22Rv1 (cell line): ENCODE results near the gene BMPR2.

Experiments
- ZFX ChIP-seq: fragments of 450-650 bp; IDR thresholded peaks from 2 replicates; pipeline ENCODE4 v1.6.1; 2017; ENCODE audit warnings: antibody characterized with exemption, borderline replicate concordance
- TF ChIP-seq, protein P1 (sequence below): fragments of 450-650 bp; IDR thresholded peaks from 2 replicates; pipeline ENCODE4 v1.5.1; 2017; ENCODE audit warnings: mild to moderate bottlenecking

- TF ChIP-seq, protein P1, sequence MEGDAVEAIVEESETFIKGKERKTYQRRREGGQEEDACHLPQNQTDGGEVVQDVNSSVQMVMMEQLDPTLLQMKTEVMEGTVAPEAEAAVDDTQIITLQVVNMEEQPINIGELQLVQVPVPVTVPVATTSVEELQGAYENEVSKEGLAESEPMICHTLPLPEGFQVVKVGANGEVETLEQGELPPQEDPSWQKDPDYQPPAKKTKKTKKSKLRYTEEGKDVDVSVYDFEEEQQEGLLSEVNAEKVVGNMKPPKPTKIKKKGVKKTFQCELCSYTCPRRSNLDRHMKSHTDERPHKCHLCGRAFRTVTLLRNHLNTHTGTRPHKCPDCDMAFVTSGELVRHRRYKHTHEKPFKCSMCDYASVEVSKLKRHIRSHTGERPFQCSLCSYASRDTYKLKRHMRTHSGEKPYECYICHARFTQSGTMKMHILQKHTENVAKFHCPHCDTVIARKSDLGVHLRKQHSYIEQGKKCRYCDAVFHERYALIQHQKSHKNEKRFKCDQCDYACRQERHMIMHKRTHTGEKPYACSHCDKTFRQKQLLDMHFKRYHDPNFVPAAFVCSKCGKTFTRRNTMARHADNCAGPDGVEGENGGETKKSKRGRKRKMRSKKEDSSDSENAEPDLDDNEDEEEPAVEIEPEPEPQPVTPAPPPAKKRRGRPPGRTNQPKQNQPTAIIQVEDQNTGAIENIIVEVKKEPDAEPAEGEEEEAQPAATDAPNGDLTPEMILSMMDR: no peak
- TF ChIP-seq ZFX: no peak
These were observed 237.4 kb downstream of the BMPR2 start for GRCh38 chr2:202613479-202613878.
